Measurements from ENCODE around the gene N4BP3.

DNA sequence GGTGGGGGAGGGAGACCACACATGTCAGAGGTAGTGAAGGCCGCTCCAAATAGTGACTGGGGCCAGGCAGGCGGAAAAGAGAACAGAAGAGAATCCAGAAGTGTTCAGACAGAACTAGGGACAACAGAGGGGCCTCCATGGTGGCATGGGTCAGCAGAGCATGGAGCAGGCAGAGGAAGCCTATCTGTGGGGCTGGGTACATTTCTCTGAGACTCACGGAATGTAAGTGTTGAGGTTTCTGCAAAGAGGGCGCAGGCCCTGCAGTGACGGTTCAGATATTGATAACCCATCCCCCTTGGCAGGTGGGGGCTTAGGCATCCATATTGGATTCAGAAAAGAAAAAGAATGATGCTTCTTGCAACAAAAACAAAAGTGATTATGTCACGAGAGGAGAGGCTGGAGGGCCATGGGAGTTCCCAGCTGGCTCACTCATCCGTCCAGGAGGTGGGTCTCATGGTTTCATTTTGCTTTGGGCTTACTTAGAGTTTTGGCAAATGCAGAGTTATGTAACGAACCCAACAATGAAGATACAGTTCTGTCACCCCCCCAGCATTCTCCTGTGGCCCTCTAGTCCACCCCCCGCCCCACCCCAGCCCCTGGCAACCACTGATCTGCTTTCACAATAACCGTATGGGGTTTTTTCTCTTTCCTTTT is 12.0 kb downstream of the N4BP3 start:
- TF ChIP-seq POLR2A (IDR thresholded peaks at IDR 0.05) (no peak), CTCF (IDR thresholded peaks at IDR 0.05) (no peak)
